NCI-H510A (cell line): Measurements from ENCODE around the gene RIPOR3.
"Not testable (repeated sequence)": the region's sequence is repeated elsewhere in the genome, so short reads cannot be mapped to it uniquely, and the experiment has no call there.

Experiments used
- DNase-seq: peaks from one replicate; lab custom pipeline; 2025; lab: John Stamatoyannopoulos, UW

RIPOR3 gene

DNA sequence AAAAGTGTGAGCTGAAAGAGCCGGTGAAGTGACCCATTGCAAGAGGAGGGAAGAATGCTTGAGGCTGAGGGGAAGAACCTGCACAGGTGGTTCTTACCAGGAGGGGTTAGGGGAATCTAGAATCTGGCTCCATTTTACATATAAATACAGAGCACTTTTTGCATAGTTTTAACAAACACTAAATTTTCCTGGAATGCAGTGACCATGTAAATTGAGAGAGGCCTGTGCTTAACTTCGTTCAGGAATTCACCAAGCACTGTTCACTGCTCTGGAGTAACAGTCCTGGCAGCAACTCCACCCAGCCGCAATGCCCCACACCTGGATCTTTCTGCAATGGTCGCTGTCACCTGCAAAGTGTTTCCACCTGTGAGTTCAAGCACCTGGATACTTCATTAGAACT lies 13.2 kb upstream of the RIPOR3 start:
- no peak for DNase-seq

DNA sequence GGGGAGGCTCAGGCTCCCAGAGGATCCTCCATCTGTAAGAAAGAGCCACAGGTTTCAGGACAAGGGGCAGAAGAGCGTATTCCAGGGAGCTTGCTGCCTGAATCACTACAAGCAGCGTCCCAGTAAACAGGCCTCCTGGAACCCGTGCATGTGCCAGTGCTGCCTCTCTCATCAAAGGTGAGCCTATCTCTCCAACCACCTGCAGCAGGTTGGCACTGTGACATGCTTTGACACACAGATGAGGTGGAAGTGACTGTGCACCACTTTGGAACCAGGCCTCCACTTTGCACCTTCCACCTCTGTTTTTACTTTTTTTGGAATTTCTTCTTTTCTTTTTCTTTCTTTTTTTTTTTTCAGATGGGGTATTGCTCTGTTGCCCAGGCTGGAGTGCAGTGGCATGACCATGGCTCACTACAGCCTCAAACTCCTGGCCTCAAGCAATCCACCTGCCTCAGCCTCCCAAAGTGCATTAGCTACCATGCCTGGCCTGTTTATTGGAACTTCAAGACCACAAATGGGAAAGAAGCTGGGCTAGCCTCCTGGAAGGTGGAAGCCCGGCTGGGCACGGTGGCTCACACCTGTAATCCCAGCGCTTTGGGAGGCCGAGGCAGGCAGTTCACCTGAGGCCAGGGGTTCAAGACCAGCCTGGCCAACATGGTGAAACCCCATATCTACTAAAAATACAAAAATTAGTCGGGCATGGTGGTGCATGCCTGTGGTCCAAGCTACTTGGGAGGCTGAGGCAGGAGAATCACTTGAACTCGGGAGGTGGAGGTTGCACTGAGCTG lies 12.5 kb upstream of the RIPOR3 start:
- not testable (repeated sequence) for DNase-seq

DNA sequence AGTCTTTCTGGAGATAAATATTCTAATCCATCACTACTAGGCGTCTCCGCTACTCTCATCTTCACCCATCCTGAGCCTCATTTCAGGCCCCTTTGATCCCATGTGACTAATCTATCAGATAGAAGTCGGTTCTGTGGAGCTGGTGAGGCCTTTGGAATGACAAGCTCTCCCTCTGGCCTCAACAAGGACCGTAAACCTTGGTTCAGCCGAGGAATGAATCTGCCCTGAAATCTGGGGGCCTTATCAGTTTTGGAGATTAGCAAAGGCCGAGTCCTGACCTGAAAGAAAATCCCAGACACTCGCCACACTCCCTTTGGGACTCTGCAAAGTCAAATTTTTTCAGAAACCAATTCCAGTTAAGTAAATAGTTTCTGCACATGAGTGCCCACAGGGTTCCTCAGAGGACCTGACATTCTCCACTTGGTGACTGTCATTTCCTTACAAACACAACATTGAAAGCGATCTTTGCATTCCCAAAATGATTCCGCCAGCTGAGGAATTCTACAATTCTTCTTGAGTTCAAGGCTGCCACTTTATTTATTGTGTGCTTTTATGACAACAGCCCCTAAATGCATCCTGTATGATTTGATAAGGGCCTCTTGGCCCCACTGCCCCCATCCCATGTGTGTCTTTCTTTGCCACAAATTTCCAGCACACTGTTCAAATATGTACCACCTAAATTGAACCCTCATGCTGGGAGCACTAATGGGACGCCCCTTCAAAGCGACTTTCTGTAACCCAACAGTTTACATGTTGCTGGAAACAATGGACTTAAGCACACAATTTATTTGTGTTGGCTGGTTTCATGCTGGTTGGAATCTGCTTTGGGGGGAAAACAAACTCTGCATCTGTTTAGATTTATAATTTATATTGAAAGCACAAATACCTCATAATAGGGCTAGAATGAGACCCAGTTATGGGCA lies 10.0 kb upstream of the RIPOR3 start:
- no peak for DNase-seq

DNA sequence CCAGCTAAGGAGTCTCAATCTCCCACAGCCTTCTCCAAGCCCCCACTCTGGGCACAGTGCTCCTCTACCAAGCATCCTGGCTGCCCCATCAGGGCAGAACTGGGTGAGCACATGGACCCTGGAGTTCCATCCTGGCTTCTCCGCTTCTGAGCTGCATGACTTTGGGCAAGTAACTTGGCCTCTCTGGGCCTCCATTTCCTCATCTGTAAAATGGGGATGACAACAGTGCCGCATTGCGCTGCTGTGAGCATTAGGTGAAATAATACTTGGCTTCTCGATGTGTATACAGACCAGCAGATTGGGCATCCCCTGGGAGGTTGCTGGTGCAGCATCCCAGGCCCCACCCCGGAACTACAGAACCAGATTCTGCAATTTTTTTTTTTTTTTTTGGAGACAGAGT lies 8.3 kb upstream of the RIPOR3 start:
- no peak for DNase-seq

DNA sequence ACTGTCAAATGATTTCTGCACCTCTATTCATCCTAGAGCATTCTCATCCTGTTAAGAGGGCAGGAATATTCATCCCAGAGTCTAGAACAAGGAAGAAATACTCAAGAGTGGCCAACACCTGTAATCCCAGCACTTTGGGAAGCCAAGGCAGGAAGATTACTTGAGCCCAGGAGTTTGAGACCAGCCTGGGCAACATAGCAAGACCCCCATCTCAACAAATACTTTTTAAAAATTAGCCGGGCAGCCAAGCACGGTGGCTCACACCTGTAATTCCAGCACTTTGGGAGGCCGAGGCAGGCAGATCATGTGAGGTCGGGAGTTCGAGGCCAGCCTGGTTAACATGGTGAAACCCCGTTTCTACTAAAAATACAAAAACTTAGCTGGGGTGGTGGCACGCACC lies 6.9 kb upstream of the RIPOR3 start:
- not testable (repeated sequence) for DNase-seq

DNA sequence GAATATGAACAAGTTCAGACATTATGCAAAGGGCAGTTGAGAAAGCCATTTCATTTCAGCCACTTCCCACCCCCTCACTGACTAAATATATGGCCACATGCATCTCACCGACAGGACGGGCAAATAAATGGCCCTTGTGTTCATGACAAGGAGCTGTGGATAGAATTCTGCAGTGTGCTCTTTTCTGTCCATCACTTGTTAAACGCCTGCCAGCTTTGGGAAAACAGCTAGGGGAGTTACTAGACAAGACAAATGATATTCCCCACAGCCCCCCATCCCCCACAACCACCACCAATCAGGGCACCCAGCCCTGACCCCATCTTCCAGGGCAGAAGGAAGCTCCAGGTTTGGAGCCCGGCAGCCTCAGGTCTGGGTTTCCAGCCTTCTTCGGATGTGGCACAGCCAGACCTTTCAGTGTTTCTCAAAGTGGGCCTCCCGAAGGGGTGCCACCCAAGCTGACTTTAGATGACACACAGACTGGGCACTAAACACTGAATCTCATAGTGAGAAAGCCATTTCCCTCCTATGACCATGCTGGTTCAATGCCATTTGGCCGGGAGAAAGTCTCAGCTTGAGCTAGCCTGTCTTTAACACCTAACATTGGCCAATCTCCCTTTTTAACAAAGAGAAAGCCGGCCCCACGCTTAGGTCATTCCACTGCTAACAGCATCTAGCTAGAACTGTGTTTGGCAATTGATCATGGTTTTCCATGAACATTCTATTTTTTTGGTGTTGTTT lies 4.0 kb upstream of the RIPOR3 start:
- DNase-seq: no peak

DNA sequence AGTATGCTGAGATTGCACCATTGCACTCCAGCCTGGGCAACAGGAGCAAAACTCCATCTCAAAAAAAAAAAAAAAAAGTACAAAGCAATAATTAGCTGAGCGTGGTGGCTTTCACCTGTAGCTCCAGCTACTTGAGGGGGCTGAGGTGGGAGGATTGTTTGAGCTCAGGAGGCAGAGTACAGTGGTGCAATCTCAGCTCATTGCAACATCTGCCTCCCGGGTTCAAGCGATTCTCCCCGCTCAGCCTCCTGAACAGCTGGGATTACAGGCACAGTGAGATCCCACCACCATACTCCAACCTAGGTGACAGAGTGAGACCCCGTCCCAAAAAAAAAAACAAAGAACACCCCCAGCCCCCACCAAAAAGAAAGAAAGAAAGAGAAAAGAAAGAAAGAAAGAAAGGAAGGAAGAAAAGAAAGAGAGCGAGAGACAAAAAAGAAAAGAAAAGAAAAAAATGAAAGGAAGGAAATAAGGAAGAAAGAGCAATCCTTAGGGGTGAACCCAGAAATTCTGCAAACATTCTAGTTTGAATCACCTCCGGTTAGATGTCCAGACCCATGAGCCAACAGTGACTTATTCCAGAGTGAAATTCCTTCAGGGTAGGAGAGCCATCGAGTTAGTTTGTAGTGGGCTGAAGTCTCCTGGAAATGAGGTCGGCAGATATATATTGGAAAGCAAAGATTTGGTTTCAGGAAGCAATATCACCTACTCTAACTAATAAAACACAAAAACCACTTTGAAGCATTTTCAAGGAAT lies 3.2 kb upstream of the RIPOR3 start:
- no peak for DNase-seq

DNA sequence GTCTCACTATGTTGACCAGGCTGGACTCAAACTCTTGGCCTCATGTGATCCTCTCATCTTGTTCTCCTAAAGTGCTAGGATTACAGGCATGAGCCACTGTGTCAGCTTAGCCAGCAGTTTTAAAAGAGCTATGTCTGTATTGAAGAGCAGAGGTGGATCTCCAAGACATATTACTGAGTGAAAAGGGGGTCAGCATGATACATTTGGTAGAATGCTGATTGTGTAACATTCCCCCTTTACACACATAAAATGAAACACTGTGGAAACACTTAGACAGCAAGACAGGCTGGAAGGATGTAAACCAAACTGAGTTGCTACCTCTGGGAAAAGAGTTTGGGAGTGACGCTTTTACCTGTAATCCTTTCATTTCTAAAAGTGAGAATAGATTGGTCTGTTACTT lies 1.7 kb upstream of the RIPOR3 start:
- no peak for DNase-seq

DNA sequence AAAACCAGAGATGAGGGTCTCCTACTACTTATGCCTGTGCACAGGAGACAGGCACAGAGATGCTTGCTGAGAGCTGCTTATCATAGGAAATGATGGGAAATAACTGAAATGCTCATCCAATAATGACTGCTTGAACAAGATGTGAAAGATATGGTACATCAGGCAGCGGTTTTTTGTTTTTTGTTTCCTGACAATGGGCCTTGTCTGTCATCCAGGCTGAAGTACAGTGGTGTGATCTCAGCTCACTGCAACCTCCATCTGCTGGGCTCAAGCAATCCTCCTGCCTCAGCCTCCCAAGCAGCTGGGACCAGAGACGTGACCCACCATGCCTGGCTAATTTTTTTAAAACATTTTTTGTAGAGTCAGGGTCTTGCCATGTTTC lies 1.2 kb upstream of the RIPOR3 start:
- DNase-seq: no peak

DNA sequence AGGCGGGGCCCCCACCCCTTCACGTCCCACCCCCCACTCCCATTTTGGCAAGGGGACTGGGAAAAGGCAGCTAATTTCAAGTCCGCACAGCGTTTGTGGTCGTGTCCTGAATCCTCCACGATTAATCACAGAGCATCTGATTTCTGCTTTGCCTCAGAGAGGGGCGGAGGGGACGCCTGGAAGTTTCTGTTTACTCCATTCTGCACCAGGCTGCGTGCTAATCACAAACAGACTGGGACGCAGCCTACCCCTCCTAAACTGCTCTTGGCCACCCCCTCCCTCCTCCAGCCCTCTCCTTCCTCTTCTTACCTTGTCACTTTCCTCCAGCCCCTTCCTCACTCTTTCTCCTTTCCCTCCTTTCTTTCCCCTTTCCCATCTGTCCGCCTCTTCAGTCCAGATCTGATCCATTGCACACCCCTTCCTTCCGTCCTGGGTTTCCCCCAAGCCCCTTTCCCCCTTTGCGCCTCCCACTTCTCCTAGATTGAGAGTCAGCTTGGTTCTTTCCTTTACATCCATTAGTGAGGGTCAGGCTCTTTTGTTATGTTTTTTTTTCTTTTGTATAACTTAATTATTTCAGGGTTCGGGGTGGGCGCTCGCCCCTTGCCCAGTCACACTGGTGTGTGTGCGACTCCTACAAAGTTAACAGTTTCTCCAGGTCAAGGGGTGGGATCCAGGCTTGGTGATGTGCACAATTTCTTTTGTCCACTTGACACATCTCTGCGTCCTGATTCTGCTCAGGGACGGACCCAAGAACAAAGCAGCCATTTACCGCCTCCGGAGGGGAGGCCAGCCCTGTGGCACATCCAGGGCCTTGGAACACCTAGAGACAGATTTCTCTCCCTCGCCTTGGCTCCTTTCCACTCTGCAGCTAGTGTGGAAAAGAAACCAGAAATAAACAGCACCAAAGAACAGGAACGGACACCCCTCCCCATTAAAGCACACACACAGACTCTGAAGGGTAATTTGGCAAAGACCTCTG lies 520 bp upstream of the RIPOR3 start:
- no peak for DNase-seq

DNA sequence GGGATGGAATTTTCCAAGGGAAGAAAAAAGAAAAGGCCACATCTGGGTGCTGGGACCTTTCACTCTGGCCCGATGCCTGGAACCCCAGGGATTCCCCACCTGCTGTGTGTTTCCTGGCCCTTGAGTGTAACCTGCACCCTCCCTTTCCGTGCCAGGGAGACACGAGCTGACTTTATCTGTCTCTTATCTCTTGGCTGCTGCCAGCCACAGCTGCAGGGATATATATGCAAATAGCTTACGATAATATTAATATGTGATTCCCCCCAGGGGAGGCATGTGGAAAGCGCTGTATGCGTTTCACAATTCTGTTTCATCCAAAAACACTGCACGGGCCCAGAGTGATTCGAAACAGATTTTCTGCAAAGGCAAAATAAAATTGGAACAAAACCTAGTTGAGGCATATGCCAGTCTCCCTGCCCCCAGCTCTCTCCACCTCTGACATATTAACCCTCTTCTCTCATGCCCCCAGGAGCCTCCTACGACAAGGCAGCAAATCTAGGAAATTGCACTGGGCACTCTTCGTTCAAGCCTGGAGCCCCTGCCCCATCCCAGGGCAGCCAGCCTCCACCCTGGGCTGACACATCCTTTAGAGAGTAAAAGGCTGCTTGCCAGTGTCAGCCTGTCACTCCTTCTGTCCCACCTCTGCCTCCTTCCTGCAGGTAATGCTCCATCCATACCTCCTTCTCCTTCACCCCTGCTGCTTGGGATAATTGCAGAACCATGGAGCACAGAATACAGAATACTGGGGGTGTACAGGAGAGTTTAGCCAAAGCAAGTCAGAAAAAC lies 1.3 kb downstream of the RIPOR3 start:
- peak; percentile 13 for DNase-seq

DNA sequence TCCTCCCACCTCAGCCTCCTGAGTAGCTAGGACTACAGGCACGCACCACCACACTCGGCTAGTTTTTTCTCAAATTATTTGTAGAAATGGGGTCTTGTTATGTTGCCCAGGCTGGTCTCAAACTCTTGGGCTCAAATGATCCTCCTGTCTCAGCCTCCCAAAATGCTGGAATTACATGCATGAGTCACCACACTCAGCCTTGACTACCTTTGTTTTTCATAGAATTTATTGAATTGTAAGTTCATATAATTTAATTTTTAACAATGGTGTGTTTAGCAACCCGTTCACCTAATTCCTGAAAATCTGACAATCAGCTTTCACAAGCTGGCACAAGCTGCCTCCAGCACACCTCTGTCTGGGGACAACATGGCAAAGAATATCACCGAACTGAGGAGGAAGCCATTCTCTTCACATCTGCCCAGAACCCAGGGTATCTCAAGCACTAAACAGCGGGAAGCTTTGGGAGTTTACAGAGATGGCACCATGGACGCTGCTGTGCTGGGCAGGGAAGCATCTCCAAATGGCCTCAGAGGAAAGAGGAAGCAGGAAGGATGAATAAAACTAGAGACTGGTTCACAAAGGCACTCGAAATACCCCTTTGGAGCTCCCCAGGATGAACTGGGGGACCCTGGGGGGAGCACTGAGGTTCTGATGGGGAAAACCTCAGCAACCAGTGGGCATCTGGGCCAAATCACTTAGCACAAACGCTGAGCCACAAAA lies 2.9 kb downstream of the RIPOR3 start:
- DNase-seq: no peak

DNA sequence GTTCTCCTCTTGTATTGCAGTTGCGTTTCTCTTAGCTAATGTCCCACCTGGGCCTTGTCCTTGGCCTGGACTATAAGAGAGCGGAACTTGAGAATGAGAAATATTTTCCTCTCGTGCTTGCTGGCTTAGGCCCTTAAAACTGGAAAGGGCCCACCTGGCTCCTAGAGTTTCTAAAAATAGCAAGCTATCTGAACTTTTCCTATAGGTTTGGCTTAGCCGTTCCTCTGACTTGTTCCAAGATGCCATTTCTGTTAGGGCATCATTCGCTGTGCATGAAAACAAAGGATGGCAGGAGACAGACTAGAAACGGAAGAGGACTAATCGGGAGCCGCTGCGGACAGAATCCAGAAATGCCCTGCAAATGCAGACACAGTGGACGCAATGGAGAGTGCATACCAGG lies 4.5 kb downstream of the RIPOR3 start:
- no peak for DNase-seq

DNA sequence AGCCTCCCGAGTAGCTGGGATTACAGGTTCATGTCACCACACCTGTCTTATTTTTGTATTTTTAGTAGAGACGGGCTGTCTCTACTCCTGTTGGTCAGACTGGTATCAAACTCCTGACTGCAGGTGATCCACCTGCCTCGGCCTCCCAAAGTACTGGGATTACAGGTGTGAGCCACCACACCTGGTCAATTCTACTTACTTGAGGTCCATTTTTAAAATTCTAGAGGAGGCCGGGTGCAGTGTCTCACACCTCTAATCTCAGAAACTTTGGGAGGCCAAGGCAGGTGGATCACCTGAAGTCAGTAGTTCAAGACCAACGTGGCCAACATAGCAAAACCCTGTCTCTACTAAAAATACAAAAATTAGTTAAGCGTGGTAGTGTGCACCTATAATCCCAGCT lies 7.8 kb downstream of the RIPOR3 start:
- DNase-seq: no peak

DNA sequence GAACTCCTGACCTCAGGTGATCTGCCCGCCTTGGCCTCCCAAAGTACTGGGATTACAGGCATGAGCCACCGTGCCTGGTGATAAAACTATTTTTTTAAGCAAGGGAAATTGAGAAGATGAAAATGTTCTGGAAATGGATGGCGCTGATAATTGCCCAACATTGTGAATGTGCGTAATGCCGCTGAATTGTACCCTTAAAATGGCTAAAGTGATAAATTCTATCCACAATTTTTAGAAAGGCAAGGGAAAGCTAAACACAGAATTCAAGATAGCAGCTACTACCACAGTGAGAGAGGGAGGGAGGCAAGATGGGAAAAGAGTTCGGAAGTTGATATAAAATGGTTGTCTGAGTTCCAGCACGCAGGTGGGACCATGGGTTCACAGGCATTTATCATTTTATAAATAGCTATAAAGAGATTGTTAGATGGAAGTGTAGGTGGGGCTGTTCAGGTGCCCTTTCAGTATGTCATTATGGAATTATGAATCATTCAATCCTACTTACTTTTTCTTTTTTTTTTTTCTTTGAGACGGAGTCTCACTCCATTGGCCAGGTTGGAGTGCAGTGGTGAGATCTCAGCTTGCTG lies 8.3 kb downstream of the RIPOR3 start:
- no peak for DNase-seq

DNA sequence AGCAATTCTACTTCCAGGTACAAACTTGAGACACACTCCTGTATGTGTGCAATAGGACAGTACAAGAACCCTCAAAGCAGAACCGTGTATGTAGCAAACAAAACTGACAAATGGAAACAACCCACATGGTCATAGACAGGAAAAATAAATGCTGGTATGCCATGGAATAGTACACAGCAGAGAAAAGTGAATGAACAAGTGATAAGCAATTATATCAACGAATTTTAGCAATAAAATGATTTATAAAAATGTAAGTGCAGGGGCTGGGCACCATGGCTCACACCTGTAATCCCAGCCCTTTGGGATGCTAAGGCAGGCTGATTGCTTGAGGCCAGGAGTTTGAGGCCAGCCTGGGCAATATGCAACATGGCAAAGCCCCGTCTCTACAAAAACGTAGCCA lies 9.3 kb downstream of the RIPOR3 start:
- no peak for DNase-seq

DNA sequence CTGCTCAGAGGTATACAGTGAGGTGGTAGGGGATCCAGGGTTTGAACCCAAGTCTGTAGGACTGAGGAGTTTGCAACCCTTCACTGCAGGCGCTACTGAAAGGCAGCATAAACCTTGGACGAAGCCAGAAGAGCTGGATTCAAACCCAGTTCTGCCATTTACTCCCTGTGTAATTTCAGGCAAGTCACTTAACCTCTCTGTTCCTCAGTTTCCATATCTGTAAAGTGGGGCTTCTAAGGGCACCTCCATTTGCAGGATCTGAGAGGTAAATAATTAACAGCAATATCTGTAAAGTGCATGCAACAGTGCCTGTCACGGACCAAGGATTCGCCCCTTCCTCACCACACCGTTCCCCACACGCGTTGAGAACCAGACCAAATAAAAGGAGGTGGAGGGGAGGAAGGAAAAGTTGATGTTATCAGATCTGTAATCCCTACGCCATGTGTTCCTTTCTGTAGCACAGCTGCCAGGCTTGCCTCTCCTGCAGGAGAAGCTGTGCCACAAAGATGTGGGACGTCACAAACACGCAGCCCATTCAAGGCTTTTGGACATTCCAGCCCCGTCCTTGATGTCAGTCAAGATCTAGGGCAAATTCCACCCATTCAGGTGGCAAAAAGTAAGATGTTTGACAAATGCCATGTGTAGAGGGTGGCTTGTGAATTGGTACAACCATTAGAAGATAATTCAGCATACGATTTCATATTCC lies 9.8 kb downstream of the RIPOR3 start:
- no peak for DNase-seq
